Urinary bladder (tissue), 4 donors: ENCODE data around the gene GPC6. TPM values are rescaled to one million over a fixed set of nuclear protein-coding genes. Genes with fewer than 3 reads are reported as not detected.

Experiments used
- DNase-seq: peaks from one replicate; pipeline ENCODE4 v3.0.0-alpha.2; 2015; ENCODE audit errors: extremely low spot score
- H3K27ac ChIP-seq: one replicate; pipeline ENCODE4 v1.5.1; 2013; ENCODE audit warnings: low read depth, mild to moderate bottlenecking, moderate library complexity
- H3K36me3 ChIP-seq: one replicate; pipeline ENCODE4 v1.6.1; 2013; ENCODE audit warnings: mild to moderate bottlenecking, moderate library complexity; ENCODE audit not compliant: insufficient read depth
- H3K4me1 ChIP-seq: one replicate; pipeline ENCODE4 v1.6.1; 2013; ENCODE audit warnings: mild to moderate bottlenecking, moderate library complexity; ENCODE audit not compliant: insufficient read depth
- H3K4me3 ChIP-seq: one replicate; pipeline ENCODE4 v1.5.1; 2013; ENCODE audit warnings: low read depth, low read length
- WGBS: extraction: QIAGEN DNeasy Blood & Tissue Kit; methylation state at CpG from one replicate; pipeline ENCODE4 v1.1.7; 2013; 5-methylcytosine and 5-hydroxymethylcytosine counted together
- polyA plus RNA-seq: library from polyadenylated mRNA; stranded (reverse); fragments of 200-250 nt; gene quantifications from one replicate; pipeline ENCODE4 v1.2.3, GENCODE V29; 2013
- total RNA-seq: library from RNA; depleted of rRNA; stranded (reverse); fragments of >200 nt; gene quantifications from one replicate; pipeline ENCODE4 v1.2.3, GENCODE V29; 2014
- donor health status: healthy with polysubstance abuse.
- donor health status: healthy.

Gene GPC6
- total and polyA plus RNA-seq, 2 donors, result 8.8 to 126 TPM

GRCh38 chr13:93984876-93985275, 758.3 kb downstream of the GPC6 start:
- no peak for DNase-seq
- H3K4me1 ChIP-seq, result no peaks in the 10 kb centered on the region
- no peaks in the 10 kb centered on the region for H3K36me3 ChIP-seq
- no peak overlapping the region for H3K27ac ChIP-seq
- WGBS, result 96% methylated on average over 5 of the region's 5 CpGs
- H3K4me3 ChIP-seq, result no peak overlapping the region

- Histone ChIP-seq H3K27ac (no peak overlapping the region), H3K36me3 (no peaks in the 10 kb centered on the region), H3K4me3 (no peak overlapping the region)
Observed at GRCh38 chr13:93987458-93987857, 760.9 kb downstream of the GPC6 start.

GRCh38 chr13:93991569-93991968, 765.0 kb downstream of the GPC6 start:
- Histone ChIP-seq H3K36me3 (no peaks in the 10 kb centered on the region), H3K4me1 (no peaks in the 10 kb centered on the region), H3K27ac (no peak overlapping the region), H3K4me3 (no peak overlapping the region)
- DNase-seq, result no peak

More at GRCh38 chr13:93987458-93987857, 760.9 kb downstream of the GPC6 start:
- DNase-seq, result no peak
- H3K4me1 ChIP-seq, result no peaks in the 10 kb centered on the region

GRCh38 chr13:93996481-93996880, 769.9 kb downstream of the GPC6 start:
- H3K4me1 ChIP-seq, result no peaks in the 10 kb centered on the region
- no peak overlapping the region for H3K4me3 ChIP-seq
- no peaks in the 10 kb centered on the region for H3K36me3 ChIP-seq
- no peak overlapping the region for H3K27ac ChIP-seq
- no peak for DNase-seq
- WGBS, result 98% methylated on average over 3 of the region's 3 CpGs

- DNase-seq, result no peak
- WGBS, result 77% methylated on average over 6 of the region's 6 CpGs
- Histone ChIP-seq H3K36me3 (no peaks in the 10 kb centered on the region), H3K4me3 (no peak overlapping the region), H3K27ac (no peak overlapping the region), H3K4me1 (no peaks in the 10 kb centered on the region)
Observed at GRCh38 chr13:94006296-94006695, 779.7 kb downstream of the GPC6 start.

- no peak for DNase-seq
- WGBS, result 98% methylated on average over 5 of the region's 5 CpGs
- H3K4me3 ChIP-seq, result no peak overlapping the region
- H3K36me3 ChIP-seq, result no peaks in the 10 kb centered on the region
- H3K4me1 ChIP-seq, result peaks cover 1% of the 10 kb centered on the region
- H3K27ac ChIP-seq, result no peak overlapping the region
Observed at GRCh38 chr13:94007072-94007471, 780.5 kb downstream of the GPC6 start.

- no peak overlapping the region for H3K27ac ChIP-seq
- 75% methylated on average over 4 of the region's 4 CpGs for WGBS
- no peak overlapping the region for H3K4me3 ChIP-seq
- peaks cover 1% of the 10 kb centered on the region for H3K4me1 ChIP-seq
- DNase-seq, result no peak
- no peaks in the 10 kb centered on the region for H3K36me3 ChIP-seq
Observed at GRCh38 chr13:94009701-94010100, 783.1 kb downstream of the GPC6 start.

- no peak overlapping the region for H3K27ac ChIP-seq
- DNase-seq, result no peak
- no peak overlapping the region for H3K4me3 ChIP-seq
- H3K36me3 ChIP-seq, result no peaks in the 10 kb centered on the region
- peaks cover 1% of the 10 kb centered on the region for H3K4me1 ChIP-seq
- 27% methylated on average over 2 of the region's 2 CpGs for WGBS
Observed at GRCh38 chr13:94014461-94014860, 787.9 kb downstream of the GPC6 start.

GRCh38 chr13:94020426-94020825, 793.8 kb downstream of the GPC6 start:
- Histone ChIP-seq H3K27ac (no peak overlapping the region), H3K4me3 (no peak overlapping the region), H3K4me1 (no peaks in the 10 kb centered on the region), H3K36me3 (no peaks in the 10 kb centered on the region)
- 89% methylated on average over 2 of the region's 2 CpGs for WGBS
- DNase-seq, result no peak

GRCh38 chr13:94020833-94021232, 794.2 kb downstream of the GPC6 start:
- no peak for DNase-seq
- H3K4me3 ChIP-seq, result no peak overlapping the region
- no peaks in the 10 kb centered on the region for H3K4me1 ChIP-seq
- H3K27ac ChIP-seq, result no peak overlapping the region
- no peaks in the 10 kb centered on the region for H3K36me3 ChIP-seq

- H3K4me1 ChIP-seq, result no peaks in the 10 kb centered on the region
- no peak overlapping the region for H3K4me3 ChIP-seq
- no peak overlapping the region for H3K27ac ChIP-seq
- 62% methylated on average over 2 of the region's 2 CpGs for WGBS
- no peaks in the 10 kb centered on the region for H3K36me3 ChIP-seq
- no peak for DNase-seq
Observed at GRCh38 chr13:94028234-94028633, 801.6 kb downstream of the GPC6 start.

- Histone ChIP-seq H3K4me1 (no peaks in the 10 kb centered on the region), H3K4me3 (no peak overlapping the region), H3K27ac (no peak overlapping the region), H3K36me3 (no peaks in the 10 kb centered on the region)
- no peak for DNase-seq
- 92% methylated on average over 1 of the region's 1 CpG for WGBS
Observed at GRCh38 chr13:94028650-94029049, 802.0 kb downstream of the GPC6 start.

GRCh38 chr13:94030415-94031119, 804.0 kb downstream of the GPC6 start:
- Histone ChIP-seq H3K4me3 (no peak overlapping the region), H3K36me3 (no peaks in the 10 kb centered on the region), H3K4me1 (no peaks in the 10 kb centered on the region), H3K27ac (no peak overlapping the region)
- no peak for DNase-seq
- WGBS, result 86% methylated on average over 14 of the region's 14 CpGs

GRCh38 chr13:94031609-94032008, 805.0 kb downstream of the GPC6 start:
- 73% methylated on average over 3 of the region's 3 CpGs for WGBS
- Histone ChIP-seq H3K4me1 (no peaks in the 10 kb centered on the region), H3K36me3 (no peaks in the 10 kb centered on the region), H3K4me3 (no peak overlapping the region), H3K27ac (no peak overlapping the region)
- no peak for DNase-seq

GRCh38 chr13:94033098-94033497, 806.5 kb downstream of the GPC6 start:
- DNase-seq, result no peak
- Histone ChIP-seq H3K36me3 (no peaks in the 10 kb centered on the region), H3K4me1 (no peaks in the 10 kb centered on the region), H3K27ac (no peak overlapping the region), H3K4me3 (no peak overlapping the region)
- WGBS, result 85% methylated on average over 1 of the region's 1 CpG
